Ramos (cell line): ENCODE measurements around the gene UBE2J2.
"Not testable (repeated sequence)": the region's sequence is repeated elsewhere in the genome, so short reads cannot be mapped to it uniquely, and the experiment has no call there.

Experiments
- in situ Hi-C: fragments of 300-500 bp; cut with MboI; formaldehyde crosslinking; loops from one replicate; pipeline ENCODE4 v1.14.3; 2022; ENCODE audit warnings: low sequenced_read_pairs; ENCODE audit not compliant: unreplicated experiment

Gene UBE2J2

GRCh38 chr1:1259951-1260600 lies 13.6 kb downstream of the UBE2J2 start:
- in situ Hi-C loops = no loop called here

DNA sequence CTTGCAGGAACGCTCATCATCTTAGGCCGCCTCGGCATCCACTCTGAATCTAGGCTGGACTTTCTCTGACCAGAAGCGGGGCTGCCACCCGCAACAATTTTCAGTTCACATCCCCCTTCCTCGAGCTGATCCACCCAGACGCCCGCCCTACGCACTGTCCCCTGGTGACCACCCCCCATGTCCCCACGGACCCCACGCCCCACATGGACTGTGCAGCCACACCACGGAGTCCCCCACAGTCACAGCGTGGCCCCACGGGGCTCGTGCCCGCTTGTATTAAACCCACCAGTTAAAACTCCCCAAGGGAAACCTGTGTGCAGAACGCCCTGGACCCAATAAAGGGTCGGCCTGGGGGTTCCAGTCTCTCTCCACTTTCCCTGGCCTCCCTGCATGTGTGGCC lies 14.1 kb downstream of the UBE2J2 start:
- in situ Hi-C loops = no loop called here

DNA sequence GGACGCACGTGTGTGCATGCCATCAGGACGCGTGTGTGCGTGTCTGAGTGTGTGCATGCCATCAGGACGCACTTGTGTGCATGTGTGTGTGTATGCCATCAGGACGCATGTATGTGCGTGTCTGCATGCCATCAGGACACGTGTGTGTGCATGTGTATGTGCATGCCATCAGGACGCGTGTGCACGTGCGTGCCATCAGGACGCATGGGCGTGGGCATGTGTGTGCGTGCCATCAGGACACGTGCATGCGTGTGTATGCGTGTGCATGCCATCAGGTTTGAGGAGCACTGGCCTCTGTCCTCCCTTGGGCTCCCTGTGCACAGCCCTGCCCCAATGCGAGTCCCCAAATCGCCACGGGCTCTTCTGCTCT lies 14.6 kb downstream of the UBE2J2 start:
- in situ Hi-C loops = no loop called here

GRCh38 chr1:1256956-1257871 lies 16.4 kb downstream of the UBE2J2 start:
- in situ Hi-C loops = no loop called here

GRCh38 chr1:1255611-1256010 lies 18.0 kb downstream of the UBE2J2 start:
- in situ Hi-C loops = no loop called here

GRCh38 chr1:1255078-1255477 lies 18.6 kb downstream of the UBE2J2 start:
- in situ Hi-C loops = no loop called here

DNA sequence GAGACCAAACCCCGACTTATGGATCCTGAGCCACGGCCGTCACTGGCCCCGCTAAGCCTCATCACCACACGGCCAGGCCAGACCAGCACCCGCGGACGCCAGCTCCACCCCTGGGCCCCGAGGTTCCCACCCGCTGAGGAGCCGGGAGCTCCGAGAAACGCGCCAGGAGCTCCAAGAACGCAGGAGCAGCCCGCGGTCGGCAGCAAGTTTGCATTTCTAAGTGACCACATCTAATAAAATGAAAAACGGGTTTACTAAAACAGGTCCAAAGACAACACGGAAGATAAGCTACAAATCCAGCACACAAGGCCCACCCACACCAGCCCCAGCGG lies 19.0 kb downstream of the UBE2J2 start:
- in situ Hi-C loops = no loop called here

GRCh38 chr1:1253972-1254666 lies 19.5 kb downstream of the UBE2J2 start:
- in situ Hi-C loops = no loop called here

DNA sequence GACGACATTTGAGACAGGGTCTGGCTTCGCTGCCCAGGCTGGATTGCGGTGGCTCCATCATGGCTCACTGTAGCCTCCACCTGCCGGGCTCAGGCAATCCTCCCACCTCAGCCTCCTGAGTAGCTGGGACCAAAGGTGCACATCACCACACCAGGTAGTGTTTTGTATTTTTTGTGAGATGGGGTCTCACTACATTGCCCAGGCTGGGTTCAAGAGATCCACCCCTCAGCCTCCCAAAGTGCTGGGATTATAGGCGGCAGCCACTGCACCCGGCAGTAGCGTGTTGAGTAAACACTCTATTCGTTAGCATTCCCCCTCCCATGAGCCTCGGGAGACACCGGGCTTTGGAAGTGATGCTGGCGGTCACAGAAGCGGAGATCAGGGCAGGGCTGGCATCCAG lies 20.3 kb downstream of the UBE2J2 start:
- in situ Hi-C loops = no loop called here

- in situ Hi-C loops = no loop called here
These were observed 22.8 kb downstream of the UBE2J2 start for GRCh38 chr1:1250786-1251284.

DNA sequence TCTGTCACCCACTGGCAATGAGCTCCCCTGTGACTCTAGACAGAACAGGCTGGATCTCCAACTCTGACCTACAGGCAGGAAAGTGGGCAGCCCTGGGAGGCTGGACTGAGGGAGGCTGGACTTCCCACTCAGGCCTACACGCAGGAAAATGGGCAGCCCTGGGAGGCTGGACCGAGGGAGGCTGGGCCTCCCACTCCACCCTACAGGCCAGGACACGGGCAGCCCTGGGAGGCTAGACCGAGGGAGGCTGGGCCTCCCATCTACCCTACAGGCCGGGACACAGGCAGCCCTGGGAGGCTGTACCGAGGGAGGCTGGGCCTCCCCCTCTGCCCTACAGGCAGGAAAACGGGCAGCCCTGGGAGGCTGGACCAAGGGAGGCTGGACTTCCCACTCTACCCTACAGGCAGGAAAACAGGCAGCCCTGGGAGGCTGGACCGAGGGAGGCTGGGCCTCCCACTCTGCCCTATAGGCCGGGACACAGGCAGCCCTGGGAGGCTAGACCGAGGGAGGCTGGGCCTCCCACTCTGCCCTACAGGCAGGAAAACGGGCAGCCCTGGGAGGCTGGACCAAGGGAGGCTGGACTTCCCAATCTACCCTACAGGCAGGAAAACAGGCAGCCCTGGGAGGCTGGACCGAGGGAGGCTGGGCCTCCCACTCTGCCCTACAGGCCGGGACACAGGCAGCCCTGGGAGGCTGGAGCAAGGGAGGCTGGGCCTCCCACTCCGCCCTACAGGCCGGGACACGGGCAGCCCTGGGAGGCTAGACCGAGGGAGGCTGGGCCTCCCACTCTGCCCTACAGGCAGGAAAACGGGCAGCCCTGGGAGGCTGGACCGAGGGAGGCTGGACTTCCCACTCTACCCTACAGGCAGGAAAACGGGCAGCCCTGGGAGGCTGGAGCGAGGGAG lies 25.4 kb downstream of the UBE2J2 start:
- in situ Hi-C loops = not testable (repeated sequence)

- in situ Hi-C loops = no loop called here
These were observed 26.2 kb downstream of the UBE2J2 start for GRCh38 chr1:1247341-1247913.

- in situ Hi-C loops = no loop called here
These were observed 26.9 kb downstream of the UBE2J2 start, which contains the start of gene C1QTNF12 for GRCh38 chr1:1246577-1247340. Gene C1QTNF12 (minus strand): TSS chr1:1246722. CDS start chr1:1246690, 32 bp downstream.

- in situ Hi-C loops = no loop called here
These were observed 27.7 kb downstream of the UBE2J2 start for GRCh38 chr1:1245817-1246576.

DNA sequence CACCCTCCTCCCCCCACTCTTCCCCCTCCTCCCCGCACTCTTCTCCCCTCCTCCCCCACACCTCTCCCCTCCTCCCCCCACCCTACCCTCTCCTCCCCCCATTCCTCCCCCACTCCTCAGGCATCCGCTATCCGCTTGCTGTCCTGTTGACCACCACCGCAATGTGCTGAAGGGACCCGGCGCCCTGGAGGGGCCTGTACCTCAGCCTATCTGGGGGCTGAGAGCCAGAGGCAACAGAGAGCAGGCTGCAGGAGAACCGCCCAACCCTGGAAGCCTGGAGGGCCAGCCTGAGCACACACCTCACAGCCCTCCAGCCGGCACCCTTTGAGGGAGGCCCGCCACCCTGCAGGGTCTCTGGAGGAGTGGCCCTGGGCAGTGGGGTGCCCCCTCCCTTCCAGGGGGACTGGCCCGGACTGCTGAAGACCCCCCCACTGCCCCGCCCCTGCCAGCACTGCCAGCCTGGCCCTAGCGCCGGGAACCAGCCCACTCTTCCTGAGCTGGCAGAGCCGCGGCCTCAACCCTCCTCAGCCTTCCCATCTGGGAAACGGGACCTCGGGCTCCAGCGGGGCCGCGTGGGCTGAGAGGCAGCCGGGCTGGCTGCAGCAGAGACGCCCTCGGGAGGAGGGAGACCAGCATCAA lies 28.4 kb downstream of the UBE2J2 start:
- in situ Hi-C loops = no loop called here

- in situ Hi-C loops = no loop called here
These were observed 29.4 kb downstream of the UBE2J2 start for GRCh38 chr1:1244192-1244811.

GRCh38 chr1:1243807-1244191 lies 29.9 kb downstream of the UBE2J2 start:
- in situ Hi-C loops = no loop called here
